Stimulated activated CD4-positive, alpha-beta T cell treated with anti-CD3 and anti-CD28 coated beads, Interleukin-4, amount 100 ng/mL, for 1 hour (primary cell): ENCODE measurements around the gene USPL1.

ENCODE experiments used
- DNase-seq: peaks from one replicate; pipeline ENCODE4 v3.0.0-alpha.2; 2020

USPL1 gene

DNA sequence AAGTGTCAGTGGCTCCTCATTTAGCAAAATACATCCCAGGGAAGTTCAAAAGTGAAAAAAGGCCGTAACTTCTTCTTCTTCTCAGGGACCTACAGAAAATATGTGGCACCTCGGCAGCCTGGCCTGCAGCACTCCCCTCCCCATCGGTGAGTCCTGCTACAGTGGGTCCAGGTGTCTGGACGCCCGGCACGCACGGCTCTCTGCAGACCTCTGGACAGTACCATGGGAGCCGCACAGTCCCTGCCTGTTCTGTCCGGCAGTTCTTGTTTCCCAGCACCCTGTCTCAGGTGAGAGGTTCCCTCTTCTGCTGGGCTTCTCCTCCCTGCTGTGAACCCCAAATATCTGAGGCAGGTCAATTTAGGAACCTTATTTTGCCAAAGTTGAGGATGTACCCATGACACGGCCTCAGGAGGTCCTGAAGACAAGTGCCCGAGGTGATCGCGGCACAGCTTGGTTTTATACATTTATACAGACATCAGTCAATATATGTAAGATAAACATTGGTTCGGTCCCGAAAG is 80.8 kb downstream of the USPL1 start:
- DNase-seq, result no peak

DNA sequence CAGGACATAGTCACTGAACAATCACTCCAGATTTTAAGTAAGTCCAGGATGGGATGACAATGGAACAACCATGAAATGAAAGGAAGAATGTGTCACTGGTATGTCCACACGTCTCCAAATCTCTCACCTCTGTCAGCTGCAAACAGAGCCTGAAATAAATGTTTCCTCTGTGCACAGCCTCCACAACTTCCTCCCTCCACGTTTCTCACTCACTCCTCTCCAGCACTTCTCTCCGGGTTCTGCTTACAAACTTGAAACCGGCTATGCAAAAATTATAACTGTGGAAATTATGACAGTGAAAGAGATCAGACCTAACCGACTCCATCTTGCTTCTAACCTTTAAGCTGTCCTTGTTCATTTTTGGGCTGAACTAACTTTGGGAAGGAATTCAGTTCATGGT is 82.6 kb downstream of the USPL1 start:
- DNase-seq, result no peak

DNA sequence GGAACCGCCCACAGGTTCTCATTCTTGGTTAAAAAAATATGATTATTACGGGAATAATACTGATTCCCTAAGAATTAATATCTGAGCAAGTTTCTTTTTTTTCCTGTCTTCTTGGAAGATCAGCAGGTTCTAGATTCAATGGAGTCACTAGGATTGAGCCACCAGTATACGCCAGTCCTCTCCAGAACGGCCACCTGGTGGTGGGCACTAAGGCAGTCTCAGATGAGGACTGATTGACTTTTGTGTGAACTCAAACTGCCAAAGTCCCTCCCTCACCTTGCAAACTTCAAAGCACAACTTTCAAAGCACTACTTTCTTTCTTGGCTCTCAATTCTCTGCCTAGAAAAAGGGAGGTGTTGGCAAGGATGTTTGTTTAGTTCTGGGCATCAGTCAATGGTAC is 84.3 kb downstream of the USPL1 start:
- DNase-seq, result no peak

DNA sequence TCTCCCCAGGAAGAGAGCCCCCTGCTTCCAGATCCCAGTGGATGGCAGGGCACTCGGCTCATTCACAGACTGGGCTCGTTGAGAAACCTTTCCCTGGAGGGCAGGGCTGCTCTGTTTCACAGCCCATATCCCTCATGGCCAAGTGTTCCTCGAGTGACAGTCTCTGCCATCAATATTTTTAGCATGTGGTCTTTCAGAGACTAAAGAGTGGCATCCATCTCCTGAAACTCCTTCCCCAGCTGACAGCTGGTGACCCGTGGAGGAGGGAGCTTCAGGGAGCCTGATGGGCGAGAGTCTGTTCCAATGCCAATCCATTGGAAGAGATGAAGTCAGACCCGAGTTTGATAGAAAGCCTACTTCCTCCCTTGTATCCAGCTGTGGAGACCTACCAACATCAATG is 86.9 kb downstream of the USPL1 start:
- DNase-seq, result no peak

DNA sequence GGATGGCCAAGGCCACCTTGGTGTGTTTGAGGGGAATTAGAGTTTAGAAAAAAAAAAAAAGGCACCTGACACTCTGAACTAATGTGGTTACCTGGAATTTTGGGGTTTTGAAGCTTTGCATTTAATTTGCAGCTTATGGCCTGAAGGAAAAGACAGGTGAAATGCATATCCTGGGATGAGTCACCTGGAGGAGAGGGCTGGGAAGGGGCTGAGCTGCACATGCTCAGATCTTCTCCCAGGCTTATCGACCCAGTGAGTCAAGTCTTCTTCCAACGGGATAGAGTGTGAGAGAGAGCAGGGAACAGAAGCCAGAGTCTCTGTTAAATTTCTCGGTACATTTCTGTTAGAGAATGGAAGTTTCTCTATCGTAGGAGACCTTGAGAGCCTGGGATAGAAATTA is 88.0 kb downstream of the USPL1 start:
- no peak for DNase-seq

DNA sequence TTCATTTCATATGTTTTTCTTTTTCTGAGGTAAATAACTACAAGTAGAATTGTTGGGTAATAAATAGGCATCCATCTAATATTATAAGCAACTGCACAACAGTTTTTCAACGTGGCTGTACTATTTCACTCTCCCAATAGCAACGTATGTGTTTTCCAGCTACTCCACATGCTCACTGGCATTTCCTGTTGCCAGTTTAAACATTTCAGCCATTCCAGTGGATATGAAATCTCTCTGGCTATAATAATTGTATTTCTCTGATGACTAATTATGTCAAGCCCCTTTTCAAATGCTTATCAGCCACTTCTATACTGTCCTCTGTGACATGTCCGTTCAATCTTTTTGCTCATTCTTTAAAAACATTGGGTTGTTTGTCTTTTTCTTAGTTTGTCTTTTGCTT is 90.8 kb downstream of the USPL1 start:
- no peak for DNase-seq
